GM18517 (cell line): ENCODE results near the gene MYNN.
A peak's percentile ranks its signal among the peaks of the same experiment; 100 is the strongest.

Source experiments
- ATAC-seq: cut with Tn5 transposase; IDR thresholded peaks from one replicate; pipeline ENCODE4 v1.9.1; 2021; ENCODE audit warnings: mild to moderate bottlenecking, moderate library complexity; ENCODE audit not compliant: unreplicated experiment

The MYNN gene

GRCh38 chr3:169774186-169774585 is 990 bp downstream of the MYNN start:
- ATAC-seq: no peak

GRCh38 chr3:169777822-169778221 is 4.6 kb downstream of the MYNN start:
- no peak for ATAC-seq

GRCh38 chr3:169780742-169781141 is 7.5 kb downstream of the MYNN start:
- no peak for ATAC-seq

- ATAC-seq: no peak
Measured at GRCh38 chr3:169781209-169781855, 8.1 kb downstream of the MYNN start.

- no peak for ATAC-seq
Measured at GRCh38 chr3:169787120-169787519, 13.9 kb downstream of the MYNN start.

- ATAC-seq: no peak
Measured at GRCh38 chr3:169787791-169788190, 14.6 kb downstream of the MYNN start.

- no peak for ATAC-seq
Measured at GRCh38 chr3:169790219-169790618, 17.0 kb downstream of the MYNN start.

GRCh38 chr3:169790687-169791429 is 17.7 kb downstream of the MYNN start:
- ATAC-seq: no peak

- no peak for ATAC-seq
Measured at GRCh38 chr3:169792359-169792758, 19.2 kb downstream of the MYNN start.

- ATAC-seq: no peak
Measured at GRCh38 chr3:169804681-169805080, 31.5 kb downstream of the MYNN start.

GRCh38 chr3:169809230-169809795 is 36.1 kb downstream of the MYNN start:
- no peak for ATAC-seq

- ATAC-seq: no peak
Measured at GRCh38 chr3:169811631-169812331, 38.6 kb downstream of the MYNN start.

GRCh38 chr3:169812332-169813235 is 39.4 kb downstream of the MYNN start, which contains the start of the genes LRRC34 and LRRIQ4:
Gene LRRC34, minus strand, starts transcription at chr3:169812904. Its CDS starts 356 bp downstream, at chr3:169812548.
Gene LRRIQ4, plus strand, starts transcription at chr3:169812870. Its CDS starts 9,052 bp downstream, at chr3:169821922.
- ATAC-seq: peak; percentile 54

- ATAC-seq: no peak
Measured at GRCh38 chr3:169813278-169813677, 40.1 kb downstream of the MYNN start.

GRCh38 chr3:169813757-169814517 is 40.7 kb downstream of the MYNN start:
- peak; percentile 92 for ATAC-seq

- no peak for ATAC-seq
Measured at GRCh38 chr3:169815590-169816150, 42.5 kb downstream of the MYNN start.

- ATAC-seq: no peak
Measured at GRCh38 chr3:169818316-169818715, 45.1 kb downstream of the MYNN start.

GRCh38 chr3:169822091-169822490 is 48.9 kb downstream of the MYNN start:
- ATAC-seq: no peak

- ATAC-seq: no peak
Measured at GRCh38 chr3:169822540-169822939, 49.3 kb downstream of the MYNN start.
